Stimulated activated naive CD8-positive, alpha-beta T cell treated with anti-CD3 and anti-CD28 coated beads, Interleukin-15, Interleukin-2, amounts not matched to agents 100 U/mL and 50 U/mL, for 24 hours (primary cell): ENCODE data around the gene SP5.
"Not testable (repeated sequence)": the region's sequence is repeated elsewhere in the genome, so short reads cannot be mapped to it uniquely, and the experiment has no call there.

Experiments
- ATAC-seq: fragments of 150-1000 bp; cut with Tn5 transposase; one replicate; pipeline ENCODE4 v1.10.0; 2021
- DNase-seq: peaks from one replicate; pipeline ENCODE4 v3.0.0; 2021

The SP5 gene

DNA sequence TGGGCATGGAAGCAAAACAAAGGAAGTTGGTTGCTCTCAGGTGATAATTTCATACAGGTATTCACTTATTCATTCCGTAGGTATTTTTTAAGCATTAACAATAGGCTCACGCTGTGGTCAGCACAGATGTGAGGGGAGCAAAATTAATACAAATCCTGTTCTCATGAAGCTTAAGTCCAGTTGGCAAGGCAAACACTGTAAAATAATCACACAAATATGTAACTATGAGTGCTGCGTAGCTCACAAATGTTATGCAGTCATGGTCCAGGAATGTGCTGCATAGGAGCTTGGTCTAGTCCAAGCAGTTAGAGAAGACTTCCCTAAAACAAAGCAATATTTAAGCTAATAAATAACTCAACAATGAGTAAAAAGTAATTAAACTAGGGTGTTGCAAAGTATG, 23.9 kb downstream of the SP5 start:
- no peak for DNase-seq
- ATAC-seq, result no peak

DNA sequence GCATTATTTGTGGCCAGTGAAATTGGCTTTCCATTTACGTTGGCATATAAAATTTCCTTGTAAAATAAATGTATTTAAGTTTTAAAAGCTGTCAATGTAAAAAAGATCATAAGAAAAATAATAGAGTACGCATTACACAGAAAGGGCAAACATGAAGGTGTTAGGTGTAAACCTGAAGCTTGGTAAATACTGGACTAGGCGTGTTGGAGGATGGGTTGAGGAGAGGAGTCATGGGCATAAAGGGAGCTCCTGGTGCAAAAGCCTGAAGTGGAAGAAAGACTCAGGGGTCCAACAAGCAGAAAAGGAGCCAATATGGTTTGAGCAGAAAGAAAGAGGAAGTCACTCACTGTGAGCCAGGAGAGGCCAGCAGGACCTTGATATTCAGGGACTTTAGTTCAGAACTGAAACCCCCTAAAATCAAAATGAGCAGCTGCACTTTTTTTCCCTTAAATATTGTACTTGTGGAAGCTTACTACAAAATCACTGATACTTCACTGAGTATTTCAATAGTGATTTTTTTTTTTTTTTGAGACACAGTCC, 24.4 kb downstream of the SP5 start:
- no peak for DNase-seq

DNA sequence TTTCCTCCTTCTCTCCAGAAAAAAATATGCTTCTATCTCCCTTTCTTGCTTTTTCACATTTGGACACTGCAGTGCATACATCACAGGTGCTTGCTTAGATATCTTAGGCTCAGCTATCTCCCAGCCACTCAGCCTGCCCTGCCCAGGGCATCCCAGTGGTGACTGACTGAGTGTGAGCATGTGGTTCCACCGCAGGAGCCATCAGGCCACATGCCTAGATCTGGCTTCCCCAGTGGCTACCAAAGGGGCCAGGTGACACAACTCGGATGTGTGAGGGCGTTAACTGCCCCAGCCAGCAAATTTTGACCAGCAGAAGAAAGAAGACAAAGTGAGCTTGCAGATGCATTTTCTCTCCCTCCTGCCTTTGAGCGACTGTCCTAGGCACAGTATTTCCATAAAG, 25.5 kb downstream of the SP5 start:
- DNase-seq (no peak), ATAC-seq (no peak)

More for the DNA sequence above, 24.4 kb downstream of the SP5 start:
- ATAC-seq, result no peak

DNA sequence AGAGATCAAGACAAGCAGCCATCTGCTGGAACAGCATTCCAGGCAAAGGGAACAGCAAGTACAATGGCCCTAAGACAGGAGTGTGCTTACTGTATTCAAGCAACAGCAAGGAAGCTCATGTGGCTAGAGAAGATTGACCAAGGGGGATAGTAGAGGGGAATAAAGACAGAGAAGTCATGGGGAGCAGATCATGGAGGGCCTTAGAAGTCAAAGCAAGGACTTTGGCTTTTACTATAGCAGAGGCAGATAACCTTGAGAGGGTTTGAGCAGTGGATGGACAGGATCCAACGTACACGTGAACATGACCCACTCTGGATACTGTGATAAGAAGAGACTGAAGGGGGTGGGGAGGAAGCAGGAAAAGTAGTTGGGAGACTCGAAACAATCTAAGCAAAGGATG, 26.9 kb downstream of the SP5 start:
- ATAC-seq, result no peak
- DNase-seq, result no peak

DNA sequence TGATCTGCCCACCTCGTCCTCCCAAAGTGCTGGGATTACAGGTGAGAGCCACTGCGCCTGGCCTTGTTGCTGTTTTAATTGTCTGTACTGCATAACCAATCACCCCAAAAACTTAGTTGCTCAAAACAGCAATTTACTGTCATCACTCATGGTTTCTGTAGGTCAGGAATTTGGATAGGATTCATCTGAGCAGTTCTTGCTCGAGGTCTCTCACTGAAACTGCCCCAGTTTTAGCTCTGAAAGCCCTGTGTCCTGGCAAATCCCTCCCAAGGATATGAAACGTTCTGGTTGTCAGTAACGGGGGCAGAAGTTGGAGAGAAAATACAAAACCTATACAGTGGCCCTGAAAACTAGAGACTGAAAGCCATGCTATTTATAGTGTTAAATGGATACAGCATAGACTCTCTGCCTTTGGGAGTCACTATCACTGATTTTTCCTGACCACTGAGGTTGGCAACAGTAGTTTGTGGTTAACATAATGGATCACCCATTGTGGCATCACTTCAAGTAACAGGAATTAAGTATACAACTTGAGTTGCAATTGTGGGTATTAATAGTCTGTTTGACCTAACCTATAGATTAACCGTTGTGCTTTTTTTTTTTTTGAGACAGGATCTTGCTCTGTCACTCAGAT, 27.9 kb downstream of the SP5 start:
- ATAC-seq (no peak), DNase-seq (no peak)

DNA sequence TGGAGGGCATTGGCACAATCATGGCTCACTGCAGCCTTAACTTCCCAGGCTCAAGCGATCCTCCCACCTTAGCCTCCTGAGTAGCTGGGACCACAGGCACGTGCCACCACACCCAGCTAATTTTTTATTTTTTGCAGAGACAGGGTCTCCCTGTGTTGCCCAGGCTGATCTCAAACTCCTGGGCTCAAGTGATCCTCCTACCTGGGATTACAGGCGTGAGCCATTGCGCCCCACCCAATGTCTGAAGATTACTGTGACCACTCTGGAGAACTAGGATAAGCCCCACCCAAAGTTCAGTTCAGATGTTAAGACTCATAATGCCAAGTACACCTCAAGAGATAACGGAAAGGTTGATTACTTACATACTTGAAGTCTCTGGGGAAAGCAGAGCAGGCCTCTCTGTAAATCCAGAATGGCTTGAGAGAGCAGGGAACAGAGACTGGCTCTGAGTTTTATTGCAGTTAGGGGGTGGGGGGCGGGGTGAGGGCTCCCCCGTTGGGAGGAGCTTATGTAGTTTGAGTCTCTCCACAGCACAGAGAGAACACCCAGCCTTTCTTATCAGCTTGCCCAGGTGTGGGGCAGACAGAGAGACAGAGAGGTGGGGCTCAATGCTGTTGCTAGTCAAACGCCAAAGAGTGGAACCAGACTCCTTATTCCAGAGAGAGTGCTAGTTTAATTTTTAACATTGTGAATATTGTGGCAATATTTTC, 28.5 kb downstream of the SP5 start:
- DNase-seq (no peak), ATAC-seq (no peak)

DNA sequence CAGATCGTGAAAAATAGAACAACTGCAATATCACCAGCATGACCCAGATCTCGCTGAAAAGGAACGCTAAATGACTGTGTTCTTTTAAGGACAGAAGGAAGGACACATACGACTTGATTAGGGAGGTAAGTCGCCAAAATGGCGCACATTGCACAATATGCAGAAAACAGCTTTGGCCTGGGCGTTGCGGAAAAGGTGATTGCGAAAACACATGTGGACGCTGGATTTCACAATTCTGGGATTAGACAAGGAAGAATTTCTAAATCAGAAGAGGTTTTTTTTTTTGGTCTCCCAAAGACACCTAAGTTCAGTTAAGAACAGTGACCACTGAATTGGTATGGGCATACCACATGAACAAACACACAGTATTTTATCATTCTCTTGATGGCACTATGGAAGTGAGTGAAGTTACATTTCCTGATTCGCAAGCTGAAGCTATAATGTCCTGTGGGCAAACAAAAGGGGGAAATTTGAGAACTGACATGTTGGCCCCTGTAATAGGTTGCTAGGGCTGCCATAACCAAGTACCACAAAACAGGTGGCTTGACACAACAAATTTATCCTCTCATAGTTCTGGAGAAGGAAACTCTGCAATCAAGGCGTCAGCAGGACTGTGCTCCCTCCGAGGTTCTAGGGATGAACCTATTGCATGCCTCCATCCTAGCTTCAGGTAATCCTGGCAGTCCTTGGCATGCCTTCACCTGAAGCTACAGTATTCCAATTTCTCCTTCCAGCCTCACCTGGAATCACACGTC, 29.3 kb downstream of the SP5 start:
- ATAC-seq (no peak), DNase-seq (no peak)

DNA sequence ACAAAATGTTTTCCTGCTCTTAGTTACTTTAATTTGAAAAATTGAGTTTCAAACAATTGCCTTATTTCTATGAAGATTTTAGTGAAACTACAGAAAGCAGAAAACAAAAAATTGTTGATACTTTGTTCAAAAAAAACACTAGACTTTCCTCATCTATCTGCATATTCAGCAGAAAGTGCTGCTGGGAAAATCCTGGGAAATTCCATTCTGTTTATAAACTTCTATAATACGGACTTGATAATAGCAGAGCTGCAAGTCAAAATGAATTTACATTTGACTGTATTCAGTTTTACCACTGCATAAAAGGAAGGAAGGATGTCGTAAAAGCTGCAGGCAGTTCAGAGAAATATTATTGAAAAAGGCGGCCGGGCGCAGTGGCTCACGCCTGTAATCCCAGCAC, 30.2 kb downstream of the SP5 start:
- no peak for DNase-seq
- no peak for ATAC-seq

DNA sequence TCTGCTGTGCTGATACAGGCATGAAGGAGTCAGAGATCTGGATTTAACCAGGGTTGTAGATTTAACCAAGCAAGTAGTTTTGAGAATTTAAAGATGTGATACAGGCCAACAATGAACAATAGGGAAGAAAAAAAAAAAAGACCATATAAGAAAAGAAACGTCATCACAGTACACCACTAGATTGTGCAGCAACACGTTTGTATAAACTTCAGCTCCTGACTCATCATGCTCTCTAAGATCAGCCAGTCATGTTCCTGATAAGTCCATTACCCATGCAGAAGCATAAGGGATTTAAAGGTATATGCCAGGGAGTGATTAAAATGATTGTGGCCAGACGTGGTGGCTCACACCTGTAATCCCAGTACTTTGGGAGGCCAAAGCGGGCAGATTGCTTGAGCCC, 32.8 kb downstream of the SP5 start:
- DNase-seq, result no peak
- no peak for ATAC-seq

DNA sequence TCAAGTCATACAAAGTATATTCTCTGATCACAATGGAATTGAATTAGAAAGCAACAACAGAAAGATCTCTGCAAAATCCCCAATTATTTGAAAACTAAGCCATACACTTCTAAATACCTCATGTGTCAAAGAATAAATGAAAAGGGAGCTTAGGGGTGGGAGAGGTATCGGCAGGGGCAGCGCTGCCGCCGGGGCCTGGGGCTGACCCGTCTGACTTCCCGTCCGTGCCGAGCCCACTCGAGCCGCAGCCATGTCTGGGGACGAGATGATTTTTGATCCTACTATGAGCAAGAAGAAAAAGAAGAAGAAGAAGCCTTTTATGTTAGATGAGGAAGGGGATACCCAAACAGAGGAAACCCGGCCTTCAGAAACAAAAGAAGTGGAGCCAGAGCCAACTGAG, 36.4 kb downstream of the SP5 start:
- not testable (repeated sequence) for ATAC-seq, DNase-seq

DNA sequence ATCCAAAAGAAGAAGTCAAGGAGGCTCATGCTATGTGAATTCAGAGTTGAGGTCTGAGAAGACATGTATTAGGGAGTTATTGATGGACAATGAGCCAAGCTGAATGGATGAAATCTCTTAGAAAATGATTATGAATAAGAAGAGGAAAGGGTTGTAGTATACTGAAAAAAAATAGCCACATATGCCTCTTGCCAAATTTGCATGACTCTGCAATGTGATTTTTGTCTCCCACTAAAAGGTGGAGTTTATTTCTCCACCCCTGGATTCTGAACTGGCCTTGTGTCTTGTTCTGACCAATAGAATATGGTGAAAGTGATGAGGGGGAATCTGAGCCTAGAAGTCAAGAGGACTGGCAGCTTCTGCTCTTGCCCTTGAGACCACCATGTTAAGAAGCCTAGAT, 46.4 kb downstream of the SP5 start:
- DNase-seq, result no peak
- ATAC-seq, result no peak

DNA sequence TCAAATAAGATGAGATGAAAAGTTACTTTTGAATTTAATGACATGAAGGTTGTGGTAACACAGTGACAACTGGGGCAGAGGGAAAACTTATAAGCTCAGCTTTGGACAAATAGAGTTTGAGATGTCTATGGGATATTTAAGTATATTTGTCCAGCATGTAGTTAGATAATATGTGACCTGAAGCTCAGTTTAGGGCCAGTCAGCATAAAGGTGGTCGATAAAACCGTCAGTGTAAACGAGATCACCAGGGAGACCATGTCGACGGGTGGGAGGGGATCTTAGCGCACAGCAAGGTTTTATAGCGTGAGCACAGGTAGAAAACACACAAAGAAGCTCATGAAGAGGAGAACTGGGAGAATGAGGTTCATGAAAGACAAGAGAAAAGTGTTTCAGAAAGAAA, 47.6 kb downstream of the SP5 start:
- ATAC-seq (no peak), DNase-seq (no peak)

DNA sequence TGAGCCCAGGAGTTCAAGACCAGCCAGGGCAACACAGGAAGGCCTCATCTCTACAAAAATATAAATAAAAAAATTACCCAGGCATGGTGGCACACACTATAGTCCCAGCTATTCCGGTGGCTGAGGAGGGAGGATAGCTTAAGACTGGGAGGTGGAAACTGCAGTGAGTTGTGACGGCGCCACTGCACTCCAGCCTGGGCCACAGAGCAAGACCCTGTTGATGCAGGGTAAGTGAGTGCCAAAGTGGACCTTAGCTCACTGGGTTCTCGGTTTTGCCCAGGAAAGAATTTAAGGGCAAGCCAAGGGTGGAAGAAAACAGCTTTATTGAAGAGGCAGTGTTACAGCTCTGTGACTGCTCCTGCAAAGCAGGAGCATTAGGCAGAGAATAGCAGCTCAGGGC, 48.1 kb downstream of the SP5 start:
- no peak for DNase-seq
- ATAC-seq, result no peak

DNA sequence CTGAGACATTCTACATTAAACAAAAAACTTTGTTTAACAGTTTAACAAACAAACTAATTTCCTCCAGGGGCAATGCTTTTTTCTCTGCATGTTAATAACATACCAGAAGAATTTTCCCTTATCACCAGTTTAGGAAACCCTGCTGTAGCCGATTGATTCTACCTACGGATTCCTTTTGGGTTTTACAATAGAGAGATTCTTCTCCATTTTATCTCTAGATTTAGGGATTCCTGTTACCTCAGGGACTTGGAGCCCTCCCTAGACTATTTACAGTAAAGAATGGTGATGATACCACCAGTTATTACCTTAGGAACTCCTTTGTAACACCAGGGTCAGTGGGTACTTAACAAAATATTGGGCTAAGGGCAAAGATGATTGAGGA, 49.7 kb downstream of the SP5 start:
- no peak for DNase-seq
- ATAC-seq, result no peak

DNA sequence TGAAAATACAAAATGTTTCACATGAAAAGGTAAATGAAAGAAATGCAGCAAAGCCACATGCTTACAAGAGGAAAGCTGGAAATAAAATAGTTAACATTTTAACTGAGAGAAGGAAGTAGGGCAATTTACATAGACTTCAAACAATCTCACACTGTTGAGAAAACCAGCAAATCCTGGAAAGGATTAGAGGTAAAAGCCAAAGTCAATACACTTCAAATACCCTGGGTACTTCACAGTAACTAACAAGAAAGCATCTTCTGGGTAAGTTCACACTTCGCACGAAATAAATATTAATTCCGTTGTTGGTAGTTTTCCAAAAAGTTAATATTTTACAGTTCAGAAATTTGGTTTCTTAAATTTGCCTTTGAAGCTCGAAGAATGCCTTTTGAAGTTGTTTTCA, 51.6 kb downstream of the SP5 start:
- ATAC-seq, result no peak
- no peak for DNase-seq
